ENCODE data around the gene SIM1.

SIM1 gene

DNA sequence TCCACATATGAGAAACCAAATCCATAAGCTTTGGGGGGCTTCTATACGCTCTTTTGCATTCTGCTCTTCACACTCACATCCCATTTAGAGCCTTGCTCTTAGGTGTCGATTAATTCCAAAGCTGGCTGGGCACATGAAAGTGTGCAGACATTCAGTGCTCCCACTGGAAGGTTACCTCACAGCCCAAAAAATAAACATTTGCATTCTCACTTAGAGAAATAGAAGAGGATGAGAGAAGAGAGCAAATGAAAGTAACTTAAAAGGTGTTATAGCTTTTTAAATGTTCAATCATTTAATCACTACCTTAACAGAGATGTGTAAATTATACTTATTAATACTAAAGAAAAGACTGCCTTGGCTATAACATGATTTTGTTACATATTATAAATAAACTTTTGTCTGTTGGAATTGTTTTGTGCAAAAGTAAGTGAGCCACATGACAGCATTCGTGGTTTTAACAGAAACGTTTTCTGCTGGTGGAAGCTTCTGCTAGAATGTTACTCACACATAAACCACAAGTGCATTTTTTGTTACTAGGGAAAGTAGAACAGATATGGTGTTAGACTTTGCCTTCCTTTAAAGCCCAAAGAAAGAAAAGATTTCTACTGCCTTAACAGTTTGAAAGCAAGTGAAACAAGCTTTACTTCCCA is 116.7 kb downstream of the SIM1 start:
- DNase-seq, result no peak

DNA sequence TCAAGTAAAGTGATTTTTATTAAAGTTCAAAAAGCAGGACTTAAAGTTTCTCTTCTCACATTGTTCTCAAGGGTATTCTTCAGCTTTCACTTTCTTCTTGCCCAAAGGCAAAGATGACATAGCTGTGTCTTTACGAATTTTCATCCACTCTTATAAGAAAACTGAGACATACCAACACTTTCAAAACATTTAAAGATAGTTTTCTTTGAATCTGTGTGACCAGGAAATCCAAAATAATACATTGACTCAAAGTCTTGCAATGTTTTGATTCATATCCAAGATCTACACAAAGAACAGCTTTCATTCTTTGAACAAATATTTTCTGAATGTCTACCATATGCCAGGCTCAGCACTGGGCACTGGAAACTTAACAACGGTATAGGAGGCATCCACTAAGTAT is 117.9 kb downstream of the SIM1 start:
- DNase-seq, result no peak

GRCh38 chr6:100346203-100346602 is 118.5 kb downstream of the SIM1 start:
- no peak for DNase-seq

DNA sequence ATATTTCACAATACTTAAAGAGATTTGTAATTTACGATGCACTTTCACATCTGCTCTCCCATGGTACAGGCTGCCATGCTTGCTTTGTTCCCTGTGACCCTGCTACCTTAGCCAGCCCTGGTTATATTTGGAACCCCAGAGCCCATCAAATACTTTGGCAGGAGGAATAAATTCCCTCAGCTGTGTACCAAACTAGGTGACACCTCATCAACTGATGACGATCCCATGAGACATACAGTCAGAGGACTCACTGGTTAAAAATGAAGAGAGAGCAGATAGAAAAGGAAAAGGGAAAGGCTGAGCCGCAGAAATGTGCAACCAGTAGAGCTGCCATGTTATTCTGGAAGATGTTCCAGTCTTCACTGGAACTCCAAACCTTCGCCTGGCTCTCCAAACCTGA is 120.0 kb downstream of the SIM1 start:
- no peak for DNase-seq

- no peak for DNase-seq
These were observed 120.4 kb downstream of the SIM1 start for GRCh38 chr6:100344321-100344720.

GRCh38 chr6:100343316-100344077 is 121.2 kb downstream of the SIM1 start:
- DNase-seq, result no peak

DNA sequence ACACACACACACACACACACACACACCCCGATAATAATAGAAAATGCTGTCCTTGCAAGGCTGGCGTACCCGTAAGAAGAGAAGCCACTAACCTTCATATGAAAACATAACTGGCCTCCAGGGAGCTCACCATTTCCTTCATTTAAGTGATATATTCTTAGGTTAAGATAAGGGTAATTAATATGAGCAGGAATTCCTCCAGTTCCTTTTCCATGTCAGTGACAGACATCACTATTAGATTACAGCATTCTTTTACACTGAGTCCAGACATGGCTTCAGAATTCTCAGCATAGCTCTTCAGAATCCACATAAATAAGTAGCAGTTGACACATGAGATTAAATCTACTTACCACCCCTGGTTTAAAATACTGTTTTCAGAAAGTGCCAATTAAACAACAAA is 121.9 kb downstream of the SIM1 start:
- DNase-seq, result no peak

DNA sequence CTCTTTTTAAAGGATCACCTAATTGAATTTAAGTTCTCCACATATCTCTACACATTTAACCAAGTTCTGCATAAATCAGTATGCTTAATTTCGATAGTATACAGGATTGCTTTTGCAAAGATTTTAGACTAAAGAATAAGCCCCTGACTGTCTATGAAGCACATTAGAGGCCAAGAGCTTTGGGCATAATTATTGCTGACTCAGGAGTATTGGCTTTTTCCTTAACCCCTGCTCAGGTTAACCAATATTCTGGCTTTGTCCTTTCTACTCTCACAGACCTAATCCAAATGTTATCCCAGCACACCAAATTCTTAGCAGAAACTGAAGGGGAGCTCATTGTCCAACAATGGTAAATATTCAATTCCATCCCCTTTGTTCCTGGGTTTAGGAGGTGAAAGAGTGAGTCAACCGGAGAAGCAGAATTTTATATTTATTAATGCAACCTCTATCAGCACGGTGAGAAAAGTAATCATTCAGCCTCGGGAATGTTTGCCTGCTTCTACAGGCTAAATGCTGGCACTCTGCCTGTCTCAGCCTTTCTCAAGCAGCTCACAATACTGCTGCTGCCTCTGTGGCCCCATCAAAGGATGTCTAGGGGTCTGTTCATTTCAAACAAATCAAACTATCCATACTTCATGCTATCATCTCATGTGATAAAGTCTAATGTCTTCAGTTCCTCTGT is 125.0 kb downstream of the SIM1 start:
- DNase-seq, result no peak

DNA sequence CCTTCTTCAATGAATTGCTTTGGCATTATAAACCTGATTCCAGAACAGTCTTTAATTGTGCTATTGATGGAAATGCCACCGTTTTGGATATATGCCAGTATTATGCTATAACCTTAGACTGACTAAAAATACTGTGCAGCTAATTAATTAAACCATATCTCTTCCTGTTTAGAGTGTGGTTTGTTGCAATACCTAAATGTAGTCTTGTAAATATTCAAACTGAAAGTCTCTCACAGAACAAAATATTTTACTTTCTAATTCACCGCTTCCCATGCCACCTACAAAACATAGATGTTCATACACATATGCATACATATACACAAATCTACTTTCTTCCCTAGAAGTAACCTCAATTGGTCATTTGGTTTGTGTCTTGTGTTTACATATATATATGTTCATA is 126.6 kb downstream of the SIM1 start:
- no peak for DNase-seq

DNA sequence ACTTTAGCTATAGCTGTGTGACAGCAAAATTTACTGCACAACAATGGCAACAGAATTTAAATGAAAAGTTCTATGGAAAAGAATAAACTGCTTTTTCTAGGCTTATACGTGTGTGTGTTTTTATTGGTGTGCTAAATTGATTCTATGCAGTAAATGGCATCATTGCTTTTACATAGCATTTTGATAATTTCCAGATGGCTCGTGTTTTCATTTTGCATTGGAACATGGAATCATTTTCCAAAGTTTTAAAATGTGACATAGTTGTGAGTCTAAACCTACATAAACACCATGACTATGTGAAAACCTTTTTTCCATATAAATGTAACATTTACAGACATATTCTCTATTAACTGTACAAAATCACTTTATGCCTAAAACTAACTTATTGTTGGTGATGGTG is 127.8 kb downstream of the SIM1 start:
- DNase-seq, result no peak

- DNase-seq, result no peak
These were observed 128.7 kb downstream of the SIM1 start for GRCh38 chr6:100335991-100336390.
